ENCODE measurements around the gene NFILZ.

GRCh38 chr19:8639821-8640401 lies 9.5 kb downstream of the NFILZ start:
- TF ChIP-seq POLR2A (IDR thresholded peaks at IDR 0.05; ENCODE audit: extremely low read depth, insufficient read length) (peak; percentile 34), CTCF (IDR thresholded peaks at IDR 0.05; ENCODE audit: low read depth, low read length) (no peak), MAX (IDR thresholded peaks at IDR 0.05; ENCODE audit: low read depth, low read length) (no peak)
